ENCODE measurements around the gene ARHGAP10.

The ARHGAP10 gene

GRCh38 chr4:148095346-148095923 is 363.5 kb downstream of the ARHGAP10 start:
- Histone ChIP-seq H3K4me1 (no peaks in the 10 kb centered on the region), H3K36me3 (no peaks in the 10 kb centered on the region), H3K9me3 (no peaks in the 10 kb centered on the region), H3K27me3 (no peaks in the 10 kb centered on the region), H3K4me3 (ENCODE audit: low read depth, low read length) (no peak overlapping the region)
- no peak for DNase-seq
- no peak for TF ChIP-seq CTCF (IDR thresholded peaks at IDR 0.05; ENCODE audit: low read depth, low read length)

GRCh38 chr4:148097801-148098200 is 365.9 kb downstream of the ARHGAP10 start:
- H3K4me1 ChIP-seq, result no peaks in the 10 kb centered on the region
- no peak for DNase-seq

GRCh38 chr4:148101235-148101634 is 369.3 kb downstream of the ARHGAP10 start:
- H3K4me1 ChIP-seq, result no peaks in the 10 kb centered on the region
- no peak for TF ChIP-seq CTCF (IDR thresholded peaks at IDR 0.05; ENCODE audit: low read depth, low read length)
- no peak for DNase-seq

More at GRCh38 chr4:148097801-148098200, 365.9 kb downstream of the ARHGAP10 start:
- no peaks in the 10 kb centered on the region for H3K36me3 ChIP-seq
- H3K27me3 ChIP-seq, result no peaks in the 10 kb centered on the region
- no peak for TF ChIP-seq CTCF (IDR thresholded peaks at IDR 0.05; ENCODE audit: low read depth, low read length)
- no peak overlapping the region for H3K4me3 ChIP-seq (ENCODE audit: low read depth, low read length)
- H3K9me3 ChIP-seq, result no peaks in the 10 kb centered on the region

GRCh38 chr4:148101790-148102189 is 369.9 kb downstream of the ARHGAP10 start:
- TF ChIP-seq CTCF (IDR thresholded peaks at IDR 0.05; ENCODE audit: low read depth, low read length), result no peak
- no peaks in the 10 kb centered on the region for H3K9me3 ChIP-seq
- DNase-seq, result no peak
- H3K36me3 ChIP-seq, result no peaks in the 10 kb centered on the region
- H3K4me3 ChIP-seq (ENCODE audit: low read depth, low read length), result no peak overlapping the region
- no peaks in the 10 kb centered on the region for H3K27me3 ChIP-seq
- no peaks in the 10 kb centered on the region for H3K4me1 ChIP-seq

More at GRCh38 chr4:148101235-148101634, 369.3 kb downstream of the ARHGAP10 start:
- no peaks in the 10 kb centered on the region for H3K27me3 ChIP-seq
- no peaks in the 10 kb centered on the region for H3K9me3 ChIP-seq
- no peak overlapping the region for H3K4me3 ChIP-seq (ENCODE audit: low read depth, low read length)
- no peaks in the 10 kb centered on the region for H3K36me3 ChIP-seq

- Histone ChIP-seq H3K27me3 (no peaks in the 10 kb centered on the region), H3K36me3 (no peaks in the 10 kb centered on the region), H3K9me3 (no peaks in the 10 kb centered on the region), H3K4me1 (no peaks in the 10 kb centered on the region), H3K4me3 (ENCODE audit: low read depth, low read length) (no peak overlapping the region)
- DNase-seq, result no peak
- no peak for TF ChIP-seq CTCF (IDR thresholded peaks at IDR 0.05; ENCODE audit: low read depth, low read length)
Measured at GRCh38 chr4:148103597-148104355, 371.9 kb downstream of the ARHGAP10 start.

- H3K4me1 ChIP-seq, result no peaks in the 10 kb centered on the region
- no peaks in the 10 kb centered on the region for H3K36me3 ChIP-seq
- TF ChIP-seq CTCF (IDR thresholded peaks at IDR 0.05; ENCODE audit: low read depth, low read length), result no peak
- no peaks in the 10 kb centered on the region for H3K27me3 ChIP-seq
- H3K4me3 ChIP-seq (ENCODE audit: low read depth, low read length), result no peak overlapping the region
- no peaks in the 10 kb centered on the region for H3K9me3 ChIP-seq
- no peak for DNase-seq
Measured at GRCh38 chr4:148108766-148109165, 376.9 kb downstream of the ARHGAP10 start.
